ENCODE measurements around the gene DCHS2. TPM values are rescaled to one million over a fixed set of nuclear protein-coding genes. Genes with fewer than 3 reads are reported as not detected.

DCHS2 gene
- total and polyA plus RNA-seq, 2 experiments from 2014 or later = 0.21 to 7.6 TPM

GRCh38 chr4:154345359-154345758, 146.2 kb downstream of the DCHS2 start (continued):
- no peak for TF ChIP-seq ZNF462 (CRISPR knock-in tag; IDR thresholded peaks at IDR 0.05)

DNA sequence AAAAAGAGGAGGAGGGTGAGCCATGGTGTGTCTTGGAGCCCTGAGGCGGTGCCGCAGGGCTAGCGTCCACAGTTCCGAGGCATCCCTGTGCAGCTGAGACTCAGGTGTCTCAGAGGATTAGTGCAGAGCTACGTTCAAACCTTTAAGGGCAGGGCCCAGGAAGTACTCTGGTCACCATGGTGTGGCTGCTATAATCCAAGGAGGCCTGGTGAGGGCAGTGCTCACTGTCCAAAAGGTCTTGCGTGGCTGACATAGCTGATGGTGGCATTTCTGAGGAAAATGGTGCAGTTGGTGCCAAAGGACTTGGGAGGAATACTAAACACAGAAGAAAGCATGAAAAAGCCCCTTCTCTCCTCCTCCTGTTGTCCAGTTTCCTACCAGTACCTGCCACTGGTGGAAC, 146.9 kb downstream of the DCHS2 start:
- TF ChIP-seq, protein P1, sequence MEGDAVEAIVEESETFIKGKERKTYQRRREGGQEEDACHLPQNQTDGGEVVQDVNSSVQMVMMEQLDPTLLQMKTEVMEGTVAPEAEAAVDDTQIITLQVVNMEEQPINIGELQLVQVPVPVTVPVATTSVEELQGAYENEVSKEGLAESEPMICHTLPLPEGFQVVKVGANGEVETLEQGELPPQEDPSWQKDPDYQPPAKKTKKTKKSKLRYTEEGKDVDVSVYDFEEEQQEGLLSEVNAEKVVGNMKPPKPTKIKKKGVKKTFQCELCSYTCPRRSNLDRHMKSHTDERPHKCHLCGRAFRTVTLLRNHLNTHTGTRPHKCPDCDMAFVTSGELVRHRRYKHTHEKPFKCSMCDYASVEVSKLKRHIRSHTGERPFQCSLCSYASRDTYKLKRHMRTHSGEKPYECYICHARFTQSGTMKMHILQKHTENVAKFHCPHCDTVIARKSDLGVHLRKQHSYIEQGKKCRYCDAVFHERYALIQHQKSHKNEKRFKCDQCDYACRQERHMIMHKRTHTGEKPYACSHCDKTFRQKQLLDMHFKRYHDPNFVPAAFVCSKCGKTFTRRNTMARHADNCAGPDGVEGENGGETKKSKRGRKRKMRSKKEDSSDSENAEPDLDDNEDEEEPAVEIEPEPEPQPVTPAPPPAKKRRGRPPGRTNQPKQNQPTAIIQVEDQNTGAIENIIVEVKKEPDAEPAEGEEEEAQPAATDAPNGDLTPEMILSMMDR (conservative IDR thresholded peaks at IDR 0.05; ENCODE audit: low read depth in 2 of 2) = peak; percentile 52 to 75
- no peak for TF ChIP-seq STAT1 (IDR thresholded peaks at IDR 0.05; ENCODE audit: unreplicated experiment)
- TF ChIP-seq EZH2 (IDR thresholded peaks at IDR 0.05; ENCODE audit: low read depth, unreplicated experiment) = no peak
- H3K27ac Mint-ChIP-seq = no peak overlapping the region
- no peak overlapping the region for H3K4me2 ChIP-seq
- ATAC-seq (peak; percentile 97), DNase-seq (ENCODE audit: low spot score) (peak; percentile 64)
- peak overlapping the region; percentile 40; the same call in 1 of the 2 replicates for H2AFZ ChIP-seq
- peaks cover 2% of the 10 kb centered on the region for H3K27me3 Mint-ChIP-seq (ENCODE audit: insufficient read depth, low read depth, poor library complexity)
- H3K27me3 ChIP-seq (ENCODE audit: insufficient read depth) = no peaks in the 10 kb centered on the region
- H3K4me3 Mint-ChIP-seq = no peak overlapping the region
- H3K79me2 ChIP-seq (replicated peaks; ENCODE audit: insufficient read depth) = no peaks in the 10 kb centered on the region
- no peaks in the 10 kb centered on the region for H3K36me3 Mint-ChIP-seq (ENCODE audit: low read depth)
- H3K9me3 Mint-ChIP-seq = no peaks in the 10 kb centered on the region
- H3K4me3 ChIP-seq = no peak overlapping the region
- no peaks in the 10 kb centered on the region for H3K4me1 Mint-ChIP-seq
- no peaks in the 10 kb centered on the region for H3K9me2 ChIP-seq (ENCODE audit: insufficient read depth)
- no peak overlapping the region for H3K27ac ChIP-seq (ENCODE audit: low read depth)
- H4K20me1 ChIP-seq (replicated peaks; ENCODE audit: insufficient read depth) = no peaks in the 10 kb centered on the region
- H3F3A ChIP-seq (replicated peaks; ENCODE audit: low read depth) = no peaks in the 10 kb centered on the region
- H3K36me3 ChIP-seq (ENCODE audit: insufficient read depth) = no peaks in the 10 kb centered on the region
- H3K4me1 ChIP-seq (ENCODE audit: insufficient read depth) = no peaks in the 10 kb centered on the region

Data from GM23338 (cell line).